Activated CD4-positive, alpha-beta T cell treated with anti-CD3 and anti-CD28 coated beads, Interleukin-2, amount 50 U/mL, for 4 hours (primary cell): ENCODE results near the gene TCF25.
"Not testable (repeated sequence)": the region's sequence is repeated elsewhere in the genome, so short reads cannot be mapped to it uniquely, and the experiment has no call there.

Source experiments
- DNase-seq, 2 experiments: peaks; one replicate each; pipeline ENCODE4 v3.0.0-alpha.2; 2020

The TCF25 gene

GRCh38 chr16:89905511-89906139 is 32.2 kb downstream of the TCF25 start:
- DNase-seq: no peak

- no peak for DNase-seq
These were observed 33.0 kb downstream of the TCF25 start for GRCh38 chr16:89906140-89907025.

- DNase-seq: no peak
These were observed 33.8 kb downstream of the TCF25 start for GRCh38 chr16:89907055-89907814.

GRCh38 chr16:89908236-89908635 is 34.8 kb downstream of the TCF25 start:
- no peak for DNase-seq

DNA sequence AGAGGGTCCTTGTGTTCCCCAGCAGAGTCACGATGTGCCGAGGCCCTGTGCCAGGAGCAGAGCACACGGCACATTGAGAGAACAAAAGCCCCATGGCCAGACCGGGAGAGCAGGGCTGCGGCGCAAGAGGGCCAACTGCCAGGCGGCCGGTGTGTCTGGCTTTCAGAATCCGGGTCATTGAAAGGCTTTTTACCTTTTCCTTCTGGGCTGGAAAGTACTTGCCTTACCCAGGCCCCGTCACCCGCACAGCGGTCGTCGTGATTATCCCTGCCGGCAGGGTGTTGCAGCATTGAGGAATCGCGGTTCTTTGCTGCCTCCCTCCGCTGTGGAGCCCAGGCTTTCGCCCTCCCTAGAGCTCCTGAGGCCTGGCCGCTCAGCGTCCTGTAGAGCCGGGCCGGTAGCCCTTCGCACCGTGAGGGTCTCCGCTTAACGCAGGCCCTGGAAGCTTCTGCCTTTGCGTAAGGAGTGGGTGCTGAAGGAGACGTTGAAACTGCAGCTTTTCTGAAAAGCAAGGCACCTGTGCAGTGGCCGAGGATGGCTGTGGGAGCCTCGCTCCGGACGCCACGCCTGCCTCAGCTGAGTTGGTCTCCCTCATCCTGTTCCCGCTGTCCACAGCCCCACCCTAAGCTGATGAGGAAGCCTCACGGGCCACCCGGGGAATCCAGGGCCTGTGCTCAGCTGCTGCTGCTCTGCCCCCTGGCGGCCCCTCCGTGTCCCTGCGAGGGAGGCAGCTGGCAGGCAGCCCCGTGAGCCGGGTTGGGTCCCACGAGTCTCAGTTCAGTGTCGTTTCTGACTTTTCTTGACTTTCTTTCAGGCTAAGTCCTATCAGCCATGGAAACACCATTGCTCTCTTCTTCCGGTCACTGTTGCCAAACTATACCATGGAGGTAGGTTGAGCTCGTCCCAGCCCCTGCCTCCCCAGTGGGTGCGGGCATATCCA is 36.7 kb downstream of the TCF25 start:
- peak; percentile 53 to 55 for DNase-seq

- no peak for DNase-seq
These were observed 37.4 kb downstream of the TCF25 start for GRCh38 chr16:89910717-89911354.

DNA sequence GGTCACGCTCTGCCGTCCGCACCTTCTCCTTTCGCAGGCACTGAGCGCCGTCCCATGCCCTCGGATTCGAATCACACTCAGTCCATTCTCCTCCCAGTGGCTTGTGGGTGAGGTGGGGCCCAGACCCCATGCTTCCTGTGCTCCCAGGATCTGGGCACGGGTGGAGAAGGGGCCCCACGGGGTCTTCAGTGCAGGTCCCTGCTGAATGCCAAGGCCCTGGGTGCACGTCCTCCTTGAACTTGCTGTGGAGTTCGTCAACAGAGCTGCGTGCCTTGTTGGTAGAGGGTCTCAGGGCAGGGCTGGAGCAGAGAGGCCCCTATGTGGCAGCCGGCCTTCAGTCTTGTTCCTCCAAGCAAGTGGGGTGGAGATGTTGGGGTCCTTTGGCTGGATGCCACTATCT is 38.0 kb downstream of the TCF25 start:
- no peak for DNase-seq

DNA sequence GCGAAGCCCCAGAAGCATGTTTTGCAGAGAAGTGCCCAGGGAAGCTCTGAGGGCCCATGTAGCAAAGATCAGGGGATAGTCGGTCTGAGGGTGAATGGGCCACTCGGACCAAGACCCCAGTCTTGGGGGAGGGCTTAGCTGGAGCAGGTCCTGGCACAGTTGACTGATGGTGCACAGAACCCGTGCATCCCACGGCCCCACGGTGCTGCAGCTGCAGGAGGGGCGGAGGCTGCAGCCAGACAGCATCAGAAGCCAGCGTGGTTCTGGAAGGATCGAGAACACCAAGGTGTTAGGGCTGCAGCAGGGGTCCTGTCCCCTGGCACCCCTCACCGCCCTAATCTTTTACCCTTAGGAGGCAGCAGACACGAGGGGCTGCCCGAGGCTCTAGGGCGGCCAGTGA is 38.8 kb downstream of the TCF25 start:
- DNase-seq: no peak

DNA sequence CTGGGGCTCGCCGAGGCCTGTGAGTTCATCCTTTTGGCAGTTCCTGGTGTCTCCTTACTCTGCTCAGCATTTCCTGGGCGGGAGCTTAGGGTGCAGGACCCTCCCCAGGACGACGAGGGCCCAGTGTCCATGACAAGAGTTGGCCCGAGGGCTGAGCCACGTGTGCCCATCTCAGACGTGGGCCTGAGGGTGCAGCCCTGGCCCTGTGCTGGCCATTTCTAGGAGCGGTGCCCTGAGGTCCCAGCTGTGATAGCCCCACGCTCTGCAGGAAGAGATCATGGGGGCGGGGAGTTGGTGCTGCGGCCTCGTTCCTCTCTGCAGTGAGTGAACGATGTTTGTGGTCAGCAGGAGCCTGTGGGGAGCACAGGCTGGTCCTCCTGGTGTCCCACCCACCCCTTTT is 39.2 kb downstream of the TCF25 start:
- DNase-seq: no peak

DNA sequence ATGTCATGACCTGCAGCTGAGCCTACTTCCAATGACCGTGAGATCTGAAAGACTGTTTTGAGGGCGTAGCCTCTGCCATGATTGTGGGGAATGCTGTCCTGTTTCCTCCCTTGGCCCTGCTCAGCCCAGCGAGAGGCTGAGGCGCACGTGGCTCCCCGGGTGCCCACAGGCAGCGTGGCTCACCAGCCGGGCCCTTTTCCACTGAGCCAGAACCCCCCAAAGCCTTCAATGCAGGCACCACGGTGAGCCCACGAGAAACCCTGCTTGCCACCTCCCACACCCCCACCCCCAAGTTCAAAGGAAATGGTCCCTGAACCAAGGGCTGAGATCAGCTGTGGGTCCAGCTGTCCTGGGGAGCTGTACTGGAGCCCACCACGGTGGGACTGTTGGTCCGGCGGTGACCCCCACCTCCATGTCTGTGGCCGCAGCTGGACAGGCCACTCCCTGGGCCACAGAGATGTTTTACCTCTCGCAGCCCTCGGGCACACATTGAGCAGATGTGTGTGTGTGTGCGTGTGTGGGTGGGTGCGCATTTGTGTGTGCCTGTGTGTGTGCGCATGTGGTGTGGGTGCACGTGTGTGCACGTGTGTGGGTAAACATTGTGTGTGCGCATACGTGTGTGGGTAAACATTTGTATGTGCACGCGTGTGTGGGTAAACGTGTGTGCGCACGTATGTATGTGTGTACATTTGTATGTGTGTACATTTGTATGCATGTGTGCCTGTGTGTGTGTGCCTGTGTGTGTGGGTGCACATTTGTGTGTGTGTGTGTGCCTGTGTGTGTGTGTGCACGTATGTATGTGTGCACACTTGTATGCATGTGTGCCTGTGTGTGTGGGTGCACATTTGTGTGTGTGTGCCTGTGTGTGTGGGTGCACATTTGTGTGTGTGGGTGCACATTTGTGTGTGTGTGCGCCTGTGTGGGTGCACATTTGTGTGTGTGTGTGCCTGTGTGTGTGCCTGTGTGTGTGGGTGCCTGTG is 40.3 kb downstream of the TCF25 start:
- no peak for DNase-seq

- DNase-seq: not testable (repeated sequence)
These were observed 41.4 kb downstream of the TCF25 start for GRCh38 chr16:89914642-89915285.

GRCh38 chr16:89915303-89916232 is 42.2 kb downstream of the TCF25 start:
- no peak for DNase-seq

- peak; percentile 37 to 42 for DNase-seq
These were observed 44.5 kb downstream of the TCF25 start for GRCh38 chr16:89917773-89918452.

DNA sequence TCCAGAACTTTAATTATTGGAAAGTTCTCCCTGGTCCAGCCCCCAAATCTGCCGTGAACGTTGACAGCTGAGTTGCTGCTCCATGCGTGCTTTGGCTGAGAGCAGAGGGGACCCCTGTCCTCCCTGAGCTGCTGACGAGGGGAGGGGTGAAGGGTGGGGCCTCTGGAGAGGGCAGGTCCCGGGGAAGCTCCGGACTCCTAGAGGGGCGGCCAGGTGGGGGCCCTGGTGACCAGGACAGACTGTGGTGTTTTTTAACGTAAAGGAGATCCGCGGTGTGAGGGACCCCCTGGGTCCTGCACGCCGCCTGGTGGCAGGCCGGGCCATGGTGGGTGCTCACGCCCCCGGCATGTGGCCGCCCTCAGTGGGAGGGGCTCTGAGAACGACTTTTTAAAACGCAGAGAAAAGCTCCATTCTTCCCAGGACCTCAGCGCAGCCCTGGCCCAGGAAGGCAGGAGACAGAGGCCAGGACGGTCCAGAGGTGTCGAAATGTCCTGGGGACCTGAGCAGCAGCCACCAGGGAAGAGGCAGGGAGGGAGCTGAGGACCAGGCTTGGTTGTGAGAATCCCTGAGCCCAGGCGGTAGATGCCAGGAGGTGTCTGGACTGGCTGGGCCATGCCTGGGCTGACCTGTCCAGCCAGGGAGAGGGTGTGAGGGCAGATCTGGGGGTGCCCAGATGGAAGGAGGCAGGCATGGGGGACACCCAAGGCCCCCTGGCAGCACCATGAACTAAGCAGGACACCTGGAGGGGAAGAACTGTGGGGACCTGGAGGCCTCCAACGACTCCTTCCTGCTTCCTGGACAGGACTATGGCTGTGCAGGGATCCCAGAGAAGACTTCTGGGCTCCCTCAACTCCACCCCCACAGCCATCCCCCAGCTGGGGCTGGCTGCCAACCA is 45.3 kb downstream of the TCF25 start, which contains the start of gene MC1R:
Gene MC1R, plus strand, starts transcription at position 410 of the 895 bp plus-strand sequence. Its CDS starts 397 bp downstream, at position 807.
- no peak for DNase-seq

DNA sequence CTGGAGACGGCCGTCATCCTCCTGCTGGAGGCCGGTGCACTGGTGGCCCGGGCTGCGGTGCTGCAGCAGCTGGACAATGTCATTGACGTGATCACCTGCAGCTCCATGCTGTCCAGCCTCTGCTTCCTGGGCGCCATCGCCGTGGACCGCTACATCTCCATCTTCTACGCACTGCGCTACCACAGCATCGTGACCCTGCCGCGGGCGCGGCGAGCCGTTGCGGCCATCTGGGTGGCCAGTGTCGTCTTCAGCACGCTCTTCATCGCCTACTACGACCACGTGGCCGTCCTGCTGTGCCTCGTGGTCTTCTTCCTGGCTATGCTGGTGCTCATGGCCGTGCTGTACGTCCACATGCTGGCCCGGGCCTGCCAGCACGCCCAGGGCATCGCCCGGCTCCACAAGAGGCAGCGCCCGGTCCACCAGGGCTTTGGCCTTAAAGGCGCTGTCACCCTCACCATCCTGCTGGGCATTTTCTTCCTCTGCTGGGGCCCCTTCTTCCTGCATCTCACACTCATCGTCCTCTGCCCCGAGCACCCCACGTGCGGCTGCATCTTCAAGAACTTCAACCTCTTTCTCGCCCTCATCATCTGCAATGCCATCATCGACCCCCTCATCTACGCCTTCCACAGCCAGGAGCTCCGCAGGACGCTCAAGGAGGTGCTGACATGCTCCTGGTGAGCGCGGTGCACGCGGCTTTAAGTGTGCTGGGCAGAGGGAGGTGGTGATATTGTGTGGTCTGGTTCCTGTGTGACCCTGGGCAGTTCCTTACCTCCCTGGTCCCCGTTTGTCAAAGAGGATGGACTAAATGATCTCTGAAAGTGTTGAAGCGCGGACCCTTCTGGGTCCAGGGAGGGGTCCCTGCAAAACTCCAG is 46.4 kb downstream of the TCF25 start:
- no peak for DNase-seq

GRCh38 chr16:89920723-89921122 is 47.3 kb downstream of the TCF25 start:
- no peak for DNase-seq
